GDM1 (cell line): Measurements from ENCODE around the gene ATP5F1E.

Source experiments
- DNase-seq: peaks from one replicate; lab custom pipeline; 2025; lab: John Stamatoyannopoulos, UW

ATP5F1E gene

DNA sequence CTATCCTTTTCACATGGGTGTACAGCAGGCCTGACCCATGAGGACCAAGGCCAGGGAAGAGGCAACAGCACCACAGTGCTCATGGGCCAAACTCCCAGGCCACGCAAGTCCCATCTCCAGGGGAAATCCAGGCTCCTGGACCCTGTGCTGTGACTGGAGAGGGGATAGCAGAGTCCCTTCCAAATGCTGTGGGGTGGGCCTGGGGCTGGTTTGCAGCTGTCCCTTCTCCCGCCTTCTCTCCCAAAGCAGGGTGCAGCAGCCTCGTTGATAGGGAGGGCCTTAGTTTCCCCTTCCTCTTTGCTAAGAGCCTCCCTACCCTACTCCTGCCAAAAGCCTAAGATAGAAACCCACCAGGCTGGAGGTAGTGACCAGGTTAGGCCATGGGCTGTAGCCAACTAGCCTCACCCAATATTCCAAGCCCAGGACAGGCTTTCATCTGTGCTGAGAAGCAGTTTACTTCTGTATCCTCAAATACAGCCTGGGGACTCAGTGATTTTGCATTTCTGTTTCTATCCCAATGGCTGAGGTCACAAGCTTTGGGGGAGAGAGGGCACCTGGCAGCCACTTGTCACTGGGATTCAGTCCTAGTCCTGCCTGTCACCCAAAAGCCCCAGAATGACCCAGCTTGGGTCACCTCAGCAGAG lies 26.5 kb downstream of the ATP5F1E start:
- DNase-seq: no peak

DNA sequence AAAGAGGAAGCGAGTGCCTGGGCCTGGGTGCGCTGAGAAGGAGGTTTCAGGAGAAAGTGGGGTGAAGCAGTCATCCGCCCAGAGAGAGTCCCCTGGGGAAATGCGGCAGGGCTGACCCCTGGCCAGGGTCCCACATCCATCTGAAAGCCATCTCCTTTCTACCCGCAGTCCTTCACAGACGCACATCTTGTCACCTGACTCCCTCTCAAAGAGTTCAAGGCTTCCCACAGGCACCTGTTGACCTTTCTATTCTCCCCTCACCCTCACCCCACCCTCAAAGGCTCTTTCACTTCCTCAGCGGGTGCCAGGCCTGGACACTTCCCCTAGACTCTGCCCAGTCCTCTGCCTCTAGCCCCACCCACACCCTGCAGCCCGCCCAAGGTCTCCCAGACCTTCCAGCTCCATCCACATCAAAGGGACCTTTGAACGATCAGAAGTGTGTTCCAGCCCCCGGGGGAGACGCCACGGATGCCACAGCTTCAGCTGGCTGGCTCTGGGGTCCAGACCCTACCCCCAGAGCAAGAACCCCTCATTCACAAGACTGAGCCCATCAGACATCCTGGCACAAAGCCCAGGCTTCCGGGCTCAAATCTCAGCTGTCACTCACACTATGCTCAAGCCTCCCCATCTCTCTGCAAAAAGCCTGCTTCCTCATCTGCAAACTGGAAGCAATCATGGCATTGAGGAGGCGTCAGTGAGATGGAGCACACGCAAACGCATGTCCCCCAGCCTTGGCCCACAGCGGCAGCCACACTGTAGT lies 27.2 kb downstream of the ATP5F1E start:
- peak; percentile 18 for DNase-seq

DNA sequence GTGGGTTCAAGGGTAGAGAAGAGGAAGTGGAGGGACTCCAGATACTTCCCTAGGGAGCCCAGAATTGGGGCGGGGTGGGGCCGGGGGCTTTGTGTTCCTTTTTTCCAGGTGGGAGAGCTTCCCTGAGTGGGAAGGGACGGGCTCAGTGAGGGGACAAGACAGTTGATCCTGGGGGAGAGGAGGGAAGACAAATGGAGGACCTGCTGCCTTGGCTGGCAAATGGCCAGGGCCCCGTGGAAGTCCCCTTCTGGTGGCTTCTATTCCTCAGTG lies 27.7 kb downstream of the ATP5F1E start:
- DNase-seq: no peak

- no peak for DNase-seq
These were observed 28.2 kb downstream of the ATP5F1E start for GRCh38 chr20:59003836-59004492.

DNA sequence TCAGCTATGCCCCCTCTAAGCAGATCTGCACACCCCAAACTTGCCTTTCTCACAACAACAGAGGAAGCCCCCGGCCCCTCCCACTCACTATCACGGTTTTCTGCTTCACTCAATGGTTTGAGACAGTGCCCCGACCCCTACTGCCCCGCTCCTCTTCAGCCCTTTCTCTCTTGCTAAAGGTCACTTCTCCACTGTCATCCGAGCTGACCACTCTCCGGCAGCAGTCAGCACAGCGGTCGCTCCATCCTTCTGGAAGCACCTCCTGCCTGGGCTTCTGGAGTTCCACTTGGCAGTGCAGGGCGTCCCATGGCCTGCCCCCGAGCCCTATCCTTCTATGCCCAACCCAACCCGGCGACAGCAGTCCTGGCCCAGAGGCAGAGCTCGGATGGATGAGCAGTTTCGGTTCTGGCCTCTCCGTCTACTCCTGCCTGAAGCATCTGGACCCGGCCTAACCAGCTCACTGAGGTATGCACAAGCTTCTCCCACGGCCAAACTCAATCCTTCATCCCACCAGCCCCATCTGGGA lies 29.2 kb downstream of the ATP5F1E start:
- no peak for DNase-seq

- no peak for DNase-seq
These were observed 29.7 kb downstream of the ATP5F1E start for GRCh38 chr20:59002388-59002787.

DNA sequence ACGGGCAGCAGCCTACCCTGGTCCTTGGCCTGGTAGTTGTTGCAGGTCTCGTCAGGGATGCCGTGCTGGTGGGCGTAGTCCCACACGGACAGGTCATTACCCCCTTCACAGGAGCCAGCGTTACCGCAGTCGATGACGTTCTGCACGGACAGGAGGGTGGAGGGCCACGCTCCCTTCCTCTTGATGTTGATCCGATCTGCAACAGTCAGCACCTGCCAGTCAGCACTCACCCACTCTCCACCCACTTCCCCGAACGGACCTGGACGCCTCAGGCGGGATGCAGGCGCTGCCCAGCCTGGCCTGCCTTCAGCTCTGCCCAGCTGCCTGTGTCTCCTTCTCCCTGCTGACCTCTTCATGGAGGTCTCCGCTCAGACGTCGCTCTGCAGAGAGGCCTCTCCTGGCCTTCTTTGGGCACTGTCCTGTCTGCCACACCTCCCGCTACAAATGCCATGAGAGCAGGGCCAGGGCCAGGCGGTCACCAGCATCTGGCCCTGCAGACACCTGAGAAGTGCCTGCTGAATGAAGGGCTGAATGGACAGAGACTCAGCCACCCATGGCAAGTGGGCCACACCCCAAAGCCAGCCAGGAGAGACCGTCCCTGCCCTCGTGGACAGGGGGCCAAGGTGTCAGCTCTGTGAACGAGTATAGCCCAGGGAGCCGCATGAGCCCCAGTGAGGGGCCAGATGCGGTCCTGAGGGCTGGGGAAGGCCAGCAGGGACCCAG lies 30.5 kb downstream of the ATP5F1E start:
- no peak for DNase-seq

GRCh38 chr20:59001068-59001448 lies 31.1 kb downstream of the ATP5F1E start:
- no peak for DNase-seq

- DNase-seq: no peak
These were observed 31.8 kb downstream of the ATP5F1E start for GRCh38 chr20:59000326-59000725.

- DNase-seq: no peak
These were observed 33.5 kb downstream of the ATP5F1E start for GRCh38 chr20:58998656-58999055.

GRCh38 chr20:58997141-58997770 lies 34.9 kb downstream of the ATP5F1E start:
- no peak for DNase-seq

DNA sequence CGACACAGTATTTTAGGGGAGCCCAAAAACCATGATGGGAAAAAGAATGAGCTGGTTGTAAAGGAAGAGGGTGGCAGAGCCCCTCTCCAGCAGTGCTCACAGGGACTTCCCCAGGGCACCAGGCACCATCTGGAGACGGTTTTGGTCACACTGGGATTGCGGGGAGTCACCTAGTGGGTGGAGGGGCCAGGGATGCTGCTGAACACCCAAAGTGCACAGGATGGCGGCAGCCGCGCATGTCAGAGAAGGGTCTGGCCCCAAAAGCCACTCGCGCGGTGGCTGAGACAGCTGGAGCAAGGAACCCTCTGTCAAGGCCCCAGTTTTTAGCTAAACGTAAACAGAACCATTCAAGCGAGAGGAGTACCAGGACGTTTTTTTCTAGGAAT lies 35.9 kb downstream of the ATP5F1E start:
- DNase-seq: no peak

GRCh38 chr20:58995461-58996225 lies 36.5 kb downstream of the ATP5F1E start:
- no peak for DNase-seq

DNA sequence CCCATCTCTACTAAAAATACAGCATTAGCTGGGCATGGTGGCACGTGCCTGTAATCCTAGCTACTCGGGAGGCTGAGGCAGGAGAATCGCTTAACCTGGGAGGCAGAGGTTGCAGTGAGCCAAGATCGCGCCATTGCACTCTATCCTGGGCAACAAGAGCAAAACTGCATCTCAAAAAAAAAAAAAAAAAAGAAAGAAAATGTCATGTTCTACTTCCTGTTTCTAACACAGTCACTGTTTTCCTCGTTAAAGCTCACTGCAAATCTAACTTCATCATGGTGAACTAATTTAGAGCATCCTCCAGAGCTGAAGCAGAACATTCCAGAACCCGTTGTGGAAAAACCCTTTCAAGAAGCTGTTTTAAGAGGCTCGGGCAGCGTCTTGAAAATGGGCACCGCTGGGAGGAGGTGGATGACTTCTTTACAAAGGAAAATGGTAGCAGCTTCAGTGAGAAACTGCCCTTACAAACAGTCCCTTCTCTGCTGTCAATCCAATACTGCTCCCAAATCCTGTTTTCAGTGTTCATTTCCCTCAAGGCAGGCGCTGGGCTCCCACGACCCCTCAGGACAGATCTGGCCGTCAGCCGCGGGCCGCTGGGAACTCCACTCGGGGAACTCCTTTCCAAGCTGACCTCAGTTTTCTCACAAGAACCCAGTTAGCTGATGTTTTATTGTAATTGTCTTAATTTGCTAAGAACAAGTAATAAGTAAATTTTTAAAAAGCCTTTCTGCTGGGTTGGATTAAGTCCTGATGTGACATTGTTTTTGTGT lies 37.6 kb downstream of the ATP5F1E start:
- DNase-seq: no peak

GRCh38 chr20:58993332-58994248 lies 38.5 kb downstream of the ATP5F1E start:
- no peak for DNase-seq

DNA sequence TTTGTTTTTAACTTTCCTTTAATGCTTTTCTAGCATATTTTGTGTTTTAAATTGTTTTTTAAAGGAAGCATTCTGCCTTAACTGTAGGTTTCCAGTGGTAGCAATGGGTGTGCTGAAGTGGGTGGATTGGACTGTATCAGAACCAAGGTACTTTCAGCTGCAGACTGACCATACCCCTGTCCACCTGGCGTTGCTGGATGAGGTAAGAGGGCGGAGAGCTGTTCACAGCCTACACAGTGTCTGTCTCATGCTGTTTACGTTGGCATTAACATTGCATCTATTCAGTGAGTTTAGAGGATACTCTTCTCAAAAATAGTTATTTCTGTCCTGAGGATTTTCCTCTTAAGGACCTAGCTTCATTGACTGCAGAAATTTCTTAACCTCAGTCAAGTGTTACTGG lies 39.2 kb downstream of the ATP5F1E start:
- no peak for DNase-seq

- DNase-seq: no peak
These were observed 40.4 kb downstream of the ATP5F1E start for GRCh38 chr20:58991715-58992114.

- DNase-seq: no peak
These were observed 41.3 kb downstream of the ATP5F1E start for GRCh38 chr20:58990651-58991445.

DNA sequence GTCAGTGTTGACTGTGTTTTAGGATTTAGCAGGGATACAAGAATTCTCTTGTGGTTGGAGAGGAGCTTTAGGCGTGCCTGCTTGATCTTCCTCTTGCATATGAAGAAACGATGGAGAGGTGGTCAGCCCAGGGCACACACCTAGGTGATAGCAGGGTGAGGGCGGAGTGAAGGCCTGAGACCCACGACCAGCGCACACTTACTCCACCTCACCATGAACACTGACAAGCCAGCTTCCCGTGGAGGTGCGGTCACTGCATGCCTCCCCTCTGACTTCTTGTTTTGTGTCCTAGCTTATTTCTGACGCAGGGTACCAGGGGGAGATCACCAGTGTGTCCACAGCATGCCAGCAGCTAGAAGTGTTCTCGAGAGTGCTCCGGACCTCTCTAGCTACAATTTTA lies 42.9 kb downstream of the ATP5F1E start:
- no peak for DNase-seq
